Measurements from ENCODE around the gene ITFG1. TPM values are rescaled to one million over a fixed set of nuclear protein-coding genes. Genes with fewer than 3 reads are reported as not detected.
"Not testable (repeated sequence)": the region's sequence is repeated elsewhere in the genome, so short reads cannot be mapped to it uniquely, and the experiment has no call there.

ITFG1 gene
- total RNA-seq, 1 donor from 2014 or later, result 27.4 TPM

GRCh38 chr16:47473792-47474191 lies 12.9 kb upstream of the ITFG1 start:
- intact Hi-C loops (cut with micrococcal nuclease), result no loop called here

- intact Hi-C loops (cut with micrococcal nuclease), result not testable (repeated sequence)
Measured at GRCh38 chr16:47473004-47473403, 12.1 kb upstream of the ITFG1 start.

- intact Hi-C loops (cut with micrococcal nuclease), result no loop called here
Measured at GRCh38 chr16:47470810-47471209, 9.9 kb upstream of the ITFG1 start.

GRCh38 chr16:47470211-47470610 lies 9.3 kb upstream of the ITFG1 start:
- intact Hi-C loops (cut with micrococcal nuclease), result no loop called here

GRCh38 chr16:47469227-47469626 lies 8.4 kb upstream of the ITFG1 start:
- intact Hi-C loops (cut with micrococcal nuclease), result loop anchor here (10.0 kb wide), 1 partner anchor 684 kb away; no protein-coding TSS in a partner anchor

GRCh38 chr16:47468070-47468689 lies 7.3 kb upstream of the ITFG1 start:
- intact Hi-C loops (cut with micrococcal nuclease), result loop anchor here (10.0 kb wide), 1 partner anchor 683 kb away; no protein-coding TSS in a partner anchor

- intact Hi-C loops (cut with micrococcal nuclease), result loop anchor here (10.0 kb wide), 1 partner anchor 683 kb away; no protein-coding TSS in a partner anchor
Measured at GRCh38 chr16:47467501-47467900, 6.6 kb upstream of the ITFG1 start.

GRCh38 chr16:47465919-47466630 lies 5.2 kb upstream of the ITFG1 start:
- intact Hi-C loops (cut with micrococcal nuclease), result loop anchor here (10.0 kb wide), 1 partner anchor 681 kb away; no protein-coding TSS in a partner anchor

- intact Hi-C loops (cut with micrococcal nuclease), result loop anchor here (5.0 to 10.0 kb wide), 6 partner anchors 178 to 903 kb away; partner anchors contain the start of genes GPT2 and SHCBP1
Measured at GRCh38 chr16:47463771-47464624, 3.1 kb upstream of the ITFG1 start.

- intact Hi-C loops (cut with micrococcal nuclease), result loop anchor here (1.0 to 10.0 kb wide), 21 partner anchors 107 to 1147 kb away; partner anchors contain the start of genes DNAJA2, GPT2, LONP2 and NETO2
Measured at GRCh38 chr16:47461598-47462266, 869 bp upstream of the ITFG1 start.

- intact Hi-C loops (cut with micrococcal nuclease), result loop anchor here (2.0 to 10.0 kb wide), 11 partner anchors 182 to 1148 kb away; partner anchors contain the start of genes GPT2 and SHCBP1
Measured at GRCh38 chr16:47460359-47460710, 528 bp downstream of the ITFG1 start.

- intact Hi-C loops (cut with micrococcal nuclease), result loop anchor here (2.0 to 10.0 kb wide), 11 partner anchors 183 to 1149 kb away; partner anchors contain the start of genes GPT2 and SHCBP1
Measured at GRCh38 chr16:47459603-47460002, 1.3 kb downstream of the ITFG1 start.

GRCh38 chr16:47458331-47458730 lies 2.5 kb downstream of the ITFG1 start:
- intact Hi-C loops (cut with micrococcal nuclease), result no loop called here

GRCh38 chr16:47449788-47450187 lies 11.1 kb downstream of the ITFG1 start:
- intact Hi-C loops (cut with micrococcal nuclease), result no loop called here

- intact Hi-C loops (cut with micrococcal nuclease), result no loop called here
Measured at GRCh38 chr16:47448830-47449575, 11.9 kb downstream of the ITFG1 start.

- intact Hi-C loops (cut with micrococcal nuclease), result no loop called here
Measured at GRCh38 chr16:47446431-47446830, 14.4 kb downstream of the ITFG1 start.

- intact Hi-C loops (cut with micrococcal nuclease), result not testable (repeated sequence)
Measured at GRCh38 chr16:47442884-47443283, 18.0 kb downstream of the ITFG1 start.

GRCh38 chr16:47440066-47440465 lies 20.8 kb downstream of the ITFG1 start:
- intact Hi-C loops (cut with micrococcal nuclease), result not testable (repeated sequence)

GRCh38 chr16:47434274-47434673 lies 26.6 kb downstream of the ITFG1 start:
- intact Hi-C loops (cut with micrococcal nuclease), result not testable (repeated sequence)

GRCh38 chr16:47431960-47432359 lies 28.9 kb downstream of the ITFG1 start:
- intact Hi-C loops (cut with micrococcal nuclease), result no loop called here

Measured in T-helper 1 cell treated with Interleukin-12 subunit alpha and Interleukin-12 subunit beta and Interleukin-4 antibody, amounts not matched to agents 30 ng/mL and 1 ng/mL, for 36 hours (primary cell).